ENCODE results near the gene MT1F. TPM values are rescaled to one million over a fixed set of nuclear protein-coding genes. Genes with fewer than 3 reads are reported as not detected.
A peak's percentile ranks its signal among the peaks of the same experiment; 100 is the strongest.

The MT1F gene
- total RNA-seq, 4 donors from 2014 or later = 3.2 TPM; not detected in 3

GRCh38 chr16:56629531-56629930 lies 28.2 kb upstream of the MT1F start:
- Histone ChIP-seq H3K27me3 (no peaks in the 10 kb centered on the region), H3K4me3 (no peak overlapping the region), H3K27ac (peak overlapping the region; percentile 88 to 96 (median 92)), H3K36me3 (no peaks in the 10 kb centered on the region), H3K9me3 (no peaks in the 10 kb centered on the region), H3K4me1 (peaks cover 21 to 31% of the 10 kb centered on the region in 2 donors)
- ATAC-seq (no peak), DNase-seq (no peak)
- no peak for TF ChIP-seq CTCF (IDR thresholded peaks at IDR 0.05 in 4 of 5, conservative IDR thresholded peaks at IDR 0.05 in 1 of 5)
- no peak for TF ChIP-seq POLR2A (IDR thresholded peaks at IDR 0.05)
- in situ Hi-C loops (cut with MboI; ENCODE audit: low sequenced_read_pairs in 4 of 4) = no loop called here
- intact Hi-C loops (cut with DNase I; ENCODE audit: low total_unique reads) = no loop called here

- H3K4me3 ChIP-seq = no peak overlapping the region
- peak overlapping the region in 1 of 4 donors; percentile 88 for H3K27ac ChIP-seq
- H3K9me3 ChIP-seq = no peaks in the 10 kb centered on the region
- intact Hi-C loops (cut with DNase I; ENCODE audit: low total_unique reads) (loop anchor here (2.0 kb wide), 1 partner anchor 73 kb away; no protein-coding TSS in a partner anchor), in situ Hi-C loops (cut with MboI; ENCODE audit: low sequenced_read_pairs in 4 of 4) (no loop called here)
- H3K36me3 ChIP-seq = no peaks in the 10 kb centered on the region
- ATAC-seq = no peak
- H3K27me3 ChIP-seq = peaks cover 0 to under 1% (median 0%) of the 10 kb centered on the region in 3 donors
- DNase-seq = no peak
- peaks cover 21 to 26% of the 10 kb centered on the region in 2 donors for H3K4me1 ChIP-seq
- TF ChIP-seq POLR2A (IDR thresholded peaks at IDR 0.05) (no peak), CTCF (IDR thresholded peaks at IDR 0.05 in 4 of 5, conservative IDR thresholded peaks at IDR 0.05 in 1 of 5) (no peak)
These were observed 27.6 kb upstream of the MT1F start for GRCh38 chr16:56630134-56630533.

GRCh38 chr16:56631197-56631596 lies 26.6 kb upstream of the MT1F start:
- Histone ChIP-seq H3K9me3 (no peaks in the 10 kb centered on the region), H3K36me3 (no peaks in the 10 kb centered on the region), H3K27me3 (peaks cover 0 to 6% (median 0%) of the 10 kb centered on the region in 3 donors), H3K27ac (peak overlapping the region; percentile 74 to 80 (median 76)), H3K4me1 (peaks cover 16 to 19% of the 10 kb centered on the region in 2 donors), H3K4me3 (no peak overlapping the region)
- DNase-seq (no peak), ATAC-seq (no peak)
- intact Hi-C loops (cut with DNase I; ENCODE audit: low total_unique reads) (loop anchor here (2.0 kb wide), 1 partner anchor 72 kb away; no protein-coding TSS in a partner anchor), in situ Hi-C loops (cut with MboI; ENCODE audit: low sequenced_read_pairs in 4 of 4) (no loop called here)
- TF ChIP-seq POLR2A (IDR thresholded peaks at IDR 0.05) (no peak), CTCF (IDR thresholded peaks at IDR 0.05 in 4 of 5, conservative IDR thresholded peaks at IDR 0.05 in 1 of 5) (no peak)

GRCh38 chr16:56631832-56632155 lies 26.0 kb upstream of the MT1F start:
- intact Hi-C loops (cut with DNase I; ENCODE audit: low total_unique reads) (loop anchor here (2.0 kb wide), 1 partner anchor 71 kb away; no protein-coding TSS in a partner anchor), in situ Hi-C loops (cut with MboI; ENCODE audit: low sequenced_read_pairs in 4 of 4) (no loop called here)
- TF ChIP-seq CTCF (IDR thresholded peaks at IDR 0.05 in 4 of 5, conservative IDR thresholded peaks at IDR 0.05 in 1 of 5) (no peak), POLR2A (IDR thresholded peaks at IDR 0.05) (no peak)
- H3K36me3 ChIP-seq = no peaks in the 10 kb centered on the region
- peak overlapping the region; percentile 55 to 61 (median 60) for H3K4me3 ChIP-seq
- no peaks in the 10 kb centered on the region for H3K9me3 ChIP-seq
- ATAC-seq (no peak), DNase-seq (no peak)
- H3K4me1 ChIP-seq = peaks cover 10 to 13% of the 10 kb centered on the region in 2 donors
- peaks cover 0 to 6% (median 0%) of the 10 kb centered on the region in 3 donors for H3K27me3 ChIP-seq
- peak overlapping the region; percentile 74 to 80 (median 76) for H3K27ac ChIP-seq

All from gastrocnemius medialis (tissue), 4 donors.